Smooth muscle cell (in vitro differentiated cells): ENCODE measurements around the gene LKAAEAR1. TPM values are rescaled to one million over a fixed set of nuclear protein-coding genes. Genes with fewer than 3 reads are reported as not detected.

Source experiments
- DNase-seq: peaks from one replicate; lab custom pipeline; 2025; ENCODE audit not compliant: unreplicated experiment; lab: John Stamatoyannopoulos, UW
- H2AFZ ChIP-seq: fragments of 200-600 bp; sonication (generic); 2 replicates; pipeline ENCODE4 v1.6.0; 2016; ENCODE audit warnings: antibody characterized with exemption, low read depth, mild to moderate bottlenecking
- H3F3A ChIP-seq: fragments of 200-600 bp; sonication (generic); 2 replicates; pipeline ENCODE4 v1.6.0; 2017; ENCODE audit warnings: antibody characterized with exemption, low read depth
- H3K27ac ChIP-seq: fragments of 200-600 bp; sonication (generic); 2 replicates; pipeline ENCODE4 v1.5.1; 2016; ENCODE audit warnings: low read depth, mild to moderate bottlenecking
- H3K27me3 ChIP-seq: fragments of 200-600 bp; sonication (generic); 2 replicates; pipeline ENCODE4 v1.6.1; 2016; ENCODE audit warnings: low read depth, mild to moderate bottlenecking
- H3K36me3 ChIP-seq: fragments of 200-600 bp; sonication (generic); 2 replicates; pipeline ENCODE4 v1.5.1; 2016; ENCODE audit warnings: low read depth
- H3K4me1 ChIP-seq: fragments of 200-600 bp; sonication (generic); 2 replicates; pipeline ENCODE4 v1.5.1; 2016; ENCODE audit warnings: low read depth
- H3K4me2 ChIP-seq: fragments of 200-600 bp; sonication (generic); 2 replicates; pipeline ENCODE4 v1.6.0; 2016; ENCODE audit warnings: mild to moderate bottlenecking
- H3K4me3 ChIP-seq: fragments of 200-600 bp; sonication (generic); 2 replicates; pipeline ENCODE4 v1.5.1; 2016; ENCODE audit warnings: mild to moderate bottlenecking
- H3K79me2 ChIP-seq: fragments of 200-600 bp; sonication (generic); 2 replicates; pipeline ENCODE4 v1.6.0; 2016; ENCODE audit warnings: low read depth, mild to moderate bottlenecking
- H3K9ac ChIP-seq: fragments of 200-600 bp; sonication (generic); 2 replicates; pipeline ENCODE4 v1.6.0; 2016; ENCODE audit warnings: low read depth
- H3K9me3 ChIP-seq: fragments of 200-600 bp; sonication (generic); replicated peaks from 2 replicates; pipeline ENCODE4 v1.5.1; 2016; ENCODE audit warnings: low read depth
- H4K20me1 ChIP-seq: fragments of 200-600 bp; sonication (generic); 2 replicates; pipeline ENCODE4 v1.6.0; 2016; ENCODE audit warnings: low read depth
- WGBS: methylation state at CpG from one replicate; pipeline ENCODE4 v1.1.7; 2016; ENCODE audit warnings: low lambda C conversion rate; 5-methylcytosine and 5-hydroxymethylcytosine counted together
- microRNA-seq: library from miRNA; unstranded; fragments of <30 nt; microRNA quantifications from one replicate; pipeline ENCODE4, GENCODE V29; 2016; ENCODE audit warnings: borderline number of aligned reads
- polyA plus RNA-seq: library from polyadenylated mRNA; unstranded; fragments of >200 nt; fragmentation: Nextera tagmentation; extraction: Ambion mirVana; gene quantifications from 2 replicates; pipeline ENCODE4 v1.2.1, GENCODE V29; 2016
- small RNA-seq: library from RNA; depleted of rRNA; stranded (forward); fragments of <200 nt; gene quantifications from one replicate; pipeline ENCODE3, GENCODE V24; 2014
- total RNA-seq: library from RNA; depleted of rRNA; stranded (reverse); fragments of >200 nt; gene quantifications from 2 replicates; pipeline ENCODE4 v1.2.3, GENCODE V29; 2014
- TF ChIP-seq, protein P1 (sequence below): fragments of 200-600 bp; sonication (generic); IDR thresholded peaks from 2 replicates; pipeline ENCODE4 v1.5.1; 2017; ENCODE audit warnings: borderline replicate concordance, mild to moderate bottlenecking, antibody characterized with exemption; ENCODE audit not compliant: insufficient read depth, poor library complexity, severe bottlenecking

Gene LKAAEAR1
- total and polyA plus RNA-seq, 2 experiments from 2014 or later = 0.79 TPM; not detected in 1

DNA sequence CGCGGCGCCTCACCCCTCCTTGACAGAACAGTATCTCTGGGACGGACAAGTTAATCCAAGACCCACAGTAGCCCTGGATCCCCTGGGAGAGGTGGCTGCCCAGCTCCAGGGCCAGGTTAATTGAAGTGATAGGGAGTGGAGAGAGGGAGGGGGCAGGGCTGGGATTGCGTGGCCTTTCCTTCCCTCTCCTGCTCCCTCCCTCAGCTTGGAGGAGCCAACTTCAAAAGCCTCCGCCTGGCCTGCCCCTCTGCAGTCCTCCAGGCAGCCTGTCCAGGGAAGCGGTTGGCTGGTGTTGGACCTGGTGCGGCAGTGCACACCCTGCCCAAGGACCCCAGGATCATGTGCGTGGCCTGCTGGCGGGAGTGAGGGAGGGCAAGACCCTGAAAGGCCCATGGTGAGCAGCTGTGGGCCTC is 48.3 kb downstream of the LKAAEAR1 start, which contains the start of gene C20orf204:
Gene C20orf204, plus strand, starts transcription at position 250 of the 413 bp plus-strand sequence. Its CDS starts 142 bp downstream, at position 392.
- WGBS = 74% methylated on average over 10 of the region's 10 CpGs

DNA sequence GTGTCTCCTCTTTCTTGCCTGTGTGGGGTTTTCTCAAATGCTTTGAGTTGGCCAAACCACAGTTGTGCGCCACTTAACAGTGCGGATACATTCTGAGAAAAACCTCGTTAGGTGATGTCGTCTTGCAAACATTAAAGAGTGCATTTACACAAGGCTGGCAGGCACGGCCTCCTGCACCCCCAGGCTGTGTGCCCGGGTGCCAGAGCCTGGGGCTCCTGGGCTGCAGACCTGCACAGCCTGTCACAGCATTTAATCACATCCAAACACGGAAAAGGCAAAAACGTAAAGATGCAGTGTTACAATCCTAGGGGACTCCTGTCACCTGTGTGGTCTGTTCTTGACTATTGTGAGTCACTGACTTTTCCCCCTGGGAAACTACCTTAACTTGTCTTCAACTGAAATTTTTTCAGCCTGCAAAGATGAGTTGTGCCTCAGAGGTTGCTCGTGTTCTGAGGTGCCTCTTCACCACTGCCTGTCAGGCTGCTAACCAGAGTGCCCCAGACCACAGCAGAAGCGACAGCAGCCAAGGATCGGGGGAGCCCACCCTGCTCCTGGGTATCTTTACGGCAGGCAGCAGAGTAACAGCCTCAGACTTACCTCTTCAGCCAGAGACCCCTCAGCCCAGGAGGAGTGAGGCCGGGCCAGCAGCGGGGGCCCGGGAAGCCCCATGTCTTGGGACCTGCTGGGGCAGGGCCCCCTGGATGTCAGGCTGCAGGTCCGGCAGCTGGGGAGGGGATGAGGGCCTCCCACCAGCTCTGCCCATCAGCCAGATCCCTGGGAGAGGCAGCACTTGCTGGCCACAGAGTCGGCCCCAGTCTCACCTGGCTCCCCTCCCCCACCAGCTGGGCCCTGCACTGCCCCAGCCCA is 48.9 kb downstream of the LKAAEAR1 start:
- Histone ChIP-seq H3F3A (no peaks in the 10 kb centered on the region), H3K27ac (no peak overlapping the region), H3K4me2 (no peak overlapping the region), H3K9ac (no peak overlapping the region), H4K20me1 (no peaks in the 10 kb centered on the region), H3K4me1 (no peaks in the 10 kb centered on the region), H3K4me3 (no peak overlapping the region), H3K9me3 (no peaks in the 10 kb centered on the region), H2AFZ (no peak overlapping the region), H3K27me3 (peaks cover 22% of the 10 kb centered on the region), H3K79me2 (no peaks in the 10 kb centered on the region), H3K36me3 (no peaks in the 10 kb centered on the region)
- DNase-seq = no peak
- WGBS = 86% methylated on average over 17 of the region's 17 CpGs
- TF ChIP-seq, protein P1, sequence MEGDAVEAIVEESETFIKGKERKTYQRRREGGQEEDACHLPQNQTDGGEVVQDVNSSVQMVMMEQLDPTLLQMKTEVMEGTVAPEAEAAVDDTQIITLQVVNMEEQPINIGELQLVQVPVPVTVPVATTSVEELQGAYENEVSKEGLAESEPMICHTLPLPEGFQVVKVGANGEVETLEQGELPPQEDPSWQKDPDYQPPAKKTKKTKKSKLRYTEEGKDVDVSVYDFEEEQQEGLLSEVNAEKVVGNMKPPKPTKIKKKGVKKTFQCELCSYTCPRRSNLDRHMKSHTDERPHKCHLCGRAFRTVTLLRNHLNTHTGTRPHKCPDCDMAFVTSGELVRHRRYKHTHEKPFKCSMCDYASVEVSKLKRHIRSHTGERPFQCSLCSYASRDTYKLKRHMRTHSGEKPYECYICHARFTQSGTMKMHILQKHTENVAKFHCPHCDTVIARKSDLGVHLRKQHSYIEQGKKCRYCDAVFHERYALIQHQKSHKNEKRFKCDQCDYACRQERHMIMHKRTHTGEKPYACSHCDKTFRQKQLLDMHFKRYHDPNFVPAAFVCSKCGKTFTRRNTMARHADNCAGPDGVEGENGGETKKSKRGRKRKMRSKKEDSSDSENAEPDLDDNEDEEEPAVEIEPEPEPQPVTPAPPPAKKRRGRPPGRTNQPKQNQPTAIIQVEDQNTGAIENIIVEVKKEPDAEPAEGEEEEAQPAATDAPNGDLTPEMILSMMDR = no peak

More for the DNA sequence above, 48.3 kb downstream of the LKAAEAR1 start, which contains the start of gene C20orf204:
- Histone ChIP-seq H3K27ac (no peak within 1 kb of the TSS), H3F3A (no peaks in the 10 kb centered on the region), H3K4me1 (no peaks in the 10 kb centered on the region), H3K9me3 (no peaks in the 10 kb centered on the region), H4K20me1 (no peaks in the 10 kb centered on the region), H3K4me3 (no peak within 1 kb of the TSS), H3K9ac (no peak within 1 kb of the TSS), H3K36me3 (no peaks in the 10 kb centered on the region), H2AFZ (no peak within 1 kb of the TSS), H3K79me2 (no peaks in the 10 kb centered on the region), H3K4me2 (no peak within 1 kb of the TSS), H3K27me3 (peaks cover 28% of the 10 kb centered on the region)
- TF ChIP-seq, protein P1 = no peak
- no peak for DNase-seq

DNA sequence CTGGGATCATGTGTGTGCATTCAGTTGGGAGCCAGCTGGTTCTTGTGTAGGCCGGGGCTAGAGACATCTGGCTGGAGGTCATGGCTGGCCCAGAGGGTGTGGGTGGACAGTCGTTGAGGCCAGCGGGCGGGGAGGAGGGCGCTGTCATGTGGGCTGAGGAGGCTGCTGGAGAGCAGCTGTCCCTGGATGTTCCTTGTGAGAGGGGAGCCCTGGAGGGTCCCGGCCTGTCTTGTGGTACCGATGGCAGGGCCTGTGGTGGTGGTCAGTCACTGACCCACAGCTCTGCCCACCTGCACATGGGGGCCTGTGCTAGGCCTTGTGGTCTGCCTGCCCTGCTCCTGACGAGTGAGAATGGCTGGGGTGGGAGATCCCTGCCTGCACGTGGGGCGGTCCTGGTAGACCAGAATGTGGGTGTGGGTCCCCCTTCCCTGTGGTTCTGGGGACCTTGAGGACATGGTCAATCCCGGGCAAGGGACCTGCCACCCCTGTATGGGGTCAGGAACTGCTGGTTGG is 50.2 kb downstream of the LKAAEAR1 start:
- TF ChIP-seq, protein P1 = no peak
- no peak overlapping the region for H3K4me2 ChIP-seq
- H3K27ac ChIP-seq = no peak overlapping the region
- no peaks in the 10 kb centered on the region for H3K9me3 ChIP-seq
- DNase-seq = no peak
- H3F3A ChIP-seq = no peaks in the 10 kb centered on the region
- no peaks in the 10 kb centered on the region for H3K4me1 ChIP-seq
- H3K79me2 ChIP-seq = no peaks in the 10 kb centered on the region
- H3K9ac ChIP-seq = no peak overlapping the region
- H3K36me3 ChIP-seq = no peaks in the 10 kb centered on the region
- H3K4me3 ChIP-seq = no peak overlapping the region
- no peaks in the 10 kb centered on the region for H4K20me1 ChIP-seq
- H3K27me3 ChIP-seq = peaks cover 17% of the 10 kb centered on the region
- H2AFZ ChIP-seq = no peak overlapping the region
- WGBS = 90% methylated on average over 8 of the region's 11 CpGs

Small RNAs within 50 kb of the gene (microRNA-seq; reads per million reads assigned to microRNA genes)
- gene MIR6813 = 1.8 reads per million

Small RNAs within 50 kb of the gene (small RNA-seq; reads per million reads assigned to genes)
- not detected for gene AL355803.1
- 0.18 reads per million for gene MIR6813

Other genes with a start within 250 kb of the LKAAEAR1 start
- not detected in 2 replicates for gene ABHD16B, start 222.9 kb downstream of the LKAAEAR1 start, total RNA-seq
- gene ABHD16B, start 222.9 kb downstream of the LKAAEAR1 start, polyA plus RNA-seq = 0.31 TPM in 1 of 2 replicates, not detected in the other
- 74.0 and 74.4 TPM in 2 replicates for gene TPD52L2, start 219.1 kb downstream of the LKAAEAR1 start, total RNA-seq
- gene TPD52L2, start 219.1 kb downstream of the LKAAEAR1 start, polyA plus RNA-seq = 93.8 and 94.8 TPM in 2 replicates
- 21.1 and 24.5 TPM in 2 replicates for gene DNAJC5, start 189.3 kb downstream of the LKAAEAR1 start, total RNA-seq
- 8.7 TPM in 2 replicates for gene DNAJC5, start 189.3 kb downstream of the LKAAEAR1 start, polyA plus RNA-seq
- 12.8 and 17.2 TPM in 2 replicates for gene UCKL1, start 128.0 kb downstream of the LKAAEAR1 start, total RNA-seq
- 22.6 and 29.3 TPM in 2 replicates for gene UCKL1, start 128.0 kb downstream of the LKAAEAR1 start, polyA plus RNA-seq
- gene ZNF512B, start 114.5 kb downstream of the LKAAEAR1 start, total RNA-seq = 4.6 and 6.8 TPM in 2 replicates
- 5.6 and 7.7 TPM in 2 replicates for gene ZNF512B, start 114.5 kb downstream of the LKAAEAR1 start, polyA plus RNA-seq
- 0.13 and 0.27 TPM in 2 replicates for gene SAMD10, start 104.8 kb downstream of the LKAAEAR1 start, total RNA-seq
- 1.2 and 4.3 TPM in 2 replicates for gene SAMD10, start 104.8 kb downstream of the LKAAEAR1 start, polyA plus RNA-seq
- 33.3 and 36.5 TPM in 2 replicates for gene PRPF6, start 103.3 kb downstream of the LKAAEAR1 start, total RNA-seq
- gene PRPF6, start 103.3 kb downstream of the LKAAEAR1 start, polyA plus RNA-seq = 51.2 and 55.2 TPM in 2 replicates
- 0.09 and 2.0 TPM in 2 replicates for gene C20orf204, start 48.2 kb downstream of the LKAAEAR1 start, total RNA-seq
- 0.87 and 5.2 TPM in 2 replicates for gene C20orf204, start 48.2 kb downstream of the LKAAEAR1 start, polyA plus RNA-seq
- 0.54 and 2.9 TPM in 2 replicates for gene SOX18, start 34.8 kb downstream of the LKAAEAR1 start, total RNA-seq
- 9.7 and 11.3 TPM in 2 replicates for gene SOX18, start 34.8 kb downstream of the LKAAEAR1 start, polyA plus RNA-seq
- 24.9 and 41.0 TPM in 2 replicates for gene TCEA2, start 21.2 kb downstream of the LKAAEAR1 start, total RNA-seq
- gene TCEA2, start 21.2 kb downstream of the LKAAEAR1 start, polyA plus RNA-seq = 83.4 and 89.5 TPM in 2 replicates
- 14.9 and 17.4 TPM in 2 replicates for gene RGS19, start 4.9 kb downstream of the LKAAEAR1 start, total RNA-seq
- gene RGS19, start 4.9 kb downstream of the LKAAEAR1 start, polyA plus RNA-seq = 24.6 and 25.4 TPM in 2 replicates
- gene OPRL1, start 4.3 kb downstream of the LKAAEAR1 start, total RNA-seq = 2.9 and 6.4 TPM in 2 replicates
- 3.1 and 4.3 TPM in 2 replicates for gene OPRL1, start 4.3 kb downstream of the LKAAEAR1 start, polyA plus RNA-seq
- not detected in 2 replicates for gene NPBWR2, start 23.2 kb upstream of the LKAAEAR1 start, total RNA-seq
- not detected in 2 replicates for gene NPBWR2, start 23.2 kb upstream of the LKAAEAR1 start, polyA plus RNA-seq
- 0.09 TPM in 2 replicates for gene MYT1, start 80.1 kb upstream of the LKAAEAR1 start, total RNA-seq
- gene MYT1, start 80.1 kb upstream of the LKAAEAR1 start, polyA plus RNA-seq = 0.05 TPM in 1 of 2 replicates, not detected in the other
- 45.3 and 74.9 TPM in 2 replicates for gene PCMTD2, start 171.3 kb upstream of the LKAAEAR1 start, total RNA-seq
- 15.4 and 18.9 TPM in 2 replicates for gene PCMTD2, start 171.3 kb upstream of the LKAAEAR1 start, polyA plus RNA-seq